Neural cell (in vitro differentiated cells): ENCODE results near the gene PUS7.

Experiments
- EP300 ChIP-seq: fragments of 450-650 bp; conservative IDR thresholded peaks from 2 replicates; pipeline ENCODE4 v1.6.1; 2014; ENCODE audit warnings: antibody characterized with exemption, mild to moderate bottlenecking, moderate library complexity; ENCODE audit not compliant: poor library complexity, severe bottlenecking
- EZH2 ChIP-seq: fragments of 200-600, 300-800 bp; shearing (Covaris generic), sonication (generic); IDR thresholded peaks from 2 replicates; pipeline ENCODE4 v1.6.1; 2014; ENCODE audit warnings: antibody characterized with exemption, low read length, borderline replicate concordance, mild to moderate bottlenecking; ENCODE audit not compliant: insufficient read depth, poor library complexity, severe bottlenecking
- MXI1 ChIP-seq: fragments of 450-650 bp; conservative IDR thresholded peaks from 2 replicates; pipeline ENCODE4 v1.6.1; 2014; ENCODE audit warnings: antibody characterized with exemption, mild to moderate bottlenecking; ENCODE audit not compliant: poor library complexity, severe bottlenecking
- POLR2AphosphoS5 ChIP-seq: IDR thresholded peaks from 2 replicates; pipeline ENCODE4 v1.6.1; 2012
- RAD21 ChIP-seq: fragments of 450-650 bp; conservative IDR thresholded peaks from 2 replicates; pipeline ENCODE4 v1.6.1; 2014; ENCODE audit warnings: antibody characterized with exemption, mild to moderate bottlenecking, moderate library complexity
- REST ChIP-seq: IDR thresholded peaks from 2 replicates; pipeline ENCODE4 v1.6.1; 2012; ENCODE audit warnings: borderline replicate concordance
- SMC3 ChIP-seq: fragments of 450-650 bp; conservative IDR thresholded peaks from 2 replicates; pipeline ENCODE4 v1.6.1; 2014; ENCODE audit warnings: antibody characterized with exemption, mild to moderate bottlenecking, moderate library complexity; ENCODE audit not compliant: poor library complexity
- TAF1 ChIP-seq: IDR thresholded peaks from 2 replicates; pipeline ENCODE4 v1.6.1; 2012; ENCODE audit warnings: low read depth
- TF ChIP-seq, protein P1 (sequence below): fragments of 450-650 bp; IDR thresholded peaks from 2 replicates; pipeline ENCODE4 v1.5.1; 2014; ENCODE audit warnings: antibody characterized with exemption, mild to moderate bottlenecking, moderate library complexity; ENCODE audit not compliant: poor library complexity, severe bottlenecking

DNA sequence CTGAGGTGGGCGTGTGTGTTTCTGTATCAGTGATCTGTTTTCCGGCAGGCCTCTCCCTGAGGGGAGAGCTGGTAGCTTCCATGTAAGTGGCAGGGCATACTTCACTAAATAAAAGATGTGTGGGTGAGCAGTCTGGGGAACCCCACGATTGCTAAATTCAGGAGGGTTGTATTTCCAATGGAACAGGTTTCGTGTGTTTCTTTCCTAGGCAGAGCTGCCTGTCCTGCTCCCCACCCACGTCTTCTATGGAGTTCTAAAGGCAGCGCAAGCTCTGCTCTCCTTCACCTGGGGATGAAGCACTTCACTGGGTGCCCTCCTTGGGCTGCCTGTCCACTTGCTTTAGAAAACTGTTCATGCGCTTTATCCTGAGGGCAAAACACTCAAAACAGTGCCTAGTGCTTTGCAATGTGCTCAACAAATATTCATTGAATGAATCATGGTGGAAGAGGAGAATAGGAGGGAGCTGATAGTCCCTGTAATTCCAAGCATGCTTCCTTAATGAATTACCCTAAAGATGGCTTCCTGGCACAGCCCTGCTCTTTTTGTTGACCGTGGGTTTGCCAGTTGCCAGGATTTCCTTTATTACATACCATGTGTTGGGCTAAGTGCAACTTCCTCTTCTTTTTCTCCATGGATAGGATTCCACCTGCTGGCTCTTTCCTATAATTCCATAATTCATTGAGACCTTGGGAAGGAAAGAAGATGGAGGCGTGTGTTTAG is 82.7 kb downstream of the PUS7 start:
- TF ChIP-seq, protein P1, sequence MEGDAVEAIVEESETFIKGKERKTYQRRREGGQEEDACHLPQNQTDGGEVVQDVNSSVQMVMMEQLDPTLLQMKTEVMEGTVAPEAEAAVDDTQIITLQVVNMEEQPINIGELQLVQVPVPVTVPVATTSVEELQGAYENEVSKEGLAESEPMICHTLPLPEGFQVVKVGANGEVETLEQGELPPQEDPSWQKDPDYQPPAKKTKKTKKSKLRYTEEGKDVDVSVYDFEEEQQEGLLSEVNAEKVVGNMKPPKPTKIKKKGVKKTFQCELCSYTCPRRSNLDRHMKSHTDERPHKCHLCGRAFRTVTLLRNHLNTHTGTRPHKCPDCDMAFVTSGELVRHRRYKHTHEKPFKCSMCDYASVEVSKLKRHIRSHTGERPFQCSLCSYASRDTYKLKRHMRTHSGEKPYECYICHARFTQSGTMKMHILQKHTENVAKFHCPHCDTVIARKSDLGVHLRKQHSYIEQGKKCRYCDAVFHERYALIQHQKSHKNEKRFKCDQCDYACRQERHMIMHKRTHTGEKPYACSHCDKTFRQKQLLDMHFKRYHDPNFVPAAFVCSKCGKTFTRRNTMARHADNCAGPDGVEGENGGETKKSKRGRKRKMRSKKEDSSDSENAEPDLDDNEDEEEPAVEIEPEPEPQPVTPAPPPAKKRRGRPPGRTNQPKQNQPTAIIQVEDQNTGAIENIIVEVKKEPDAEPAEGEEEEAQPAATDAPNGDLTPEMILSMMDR, result no peak
- TF ChIP-seq EP300 (no peak), EZH2 (no peak), POLR2AphosphoS5 (no peak), MXI1 (no peak), REST (no peak), RAD21 (no peak), SMC3 (no peak), TAF1 (no peak)
